Subcutaneous adipose tissue (tissue), 4 donors: ENCODE results near the gene INCA1. TPM values are rescaled to one million over a fixed set of nuclear protein-coding genes. Genes with fewer than 3 reads are reported as not detected.

Source experiments
- CTCF ChIP-seq: fragments of 450-650 bp; IDR thresholded peaks from one replicate; pipeline ENCODE4 v1.5.1; 2016; ENCODE audit warnings: low read depth, mild to moderate bottlenecking, control low read depth, antibody characterized with exemption, moderate library complexity
- total RNA-seq, 4 donors: library from RNA; depleted of rRNA; stranded (reverse); fragments of >200 nt; gene quantifications; one replicate each; pipeline ENCODE4 v1.1.0, GENCODE V29; 2016

Gene INCA1
- total RNA-seq, 4 donors from 2014 or later, result 0.85 to 1.3 (median 1.1) TPM

GRCh38 chr17:4974115-4974670 lies 23.1 kb downstream of the INCA1 start:
- no peak for TF ChIP-seq CTCF

- no peak for TF ChIP-seq CTCF
Observed at GRCh38 chr17:4973256-4974114, 23.8 kb downstream of the INCA1 start.

GRCh38 chr17:4972752-4973151 lies 24.6 kb downstream of the INCA1 start:
- TF ChIP-seq CTCF, result no peak

GRCh38 chr17:4972322-4972721 lies 25.0 kb downstream of the INCA1 start:
- TF ChIP-seq CTCF, result no peak

- TF ChIP-seq CTCF, result no peak
Observed at GRCh38 chr17:4971826-4972225, 25.5 kb downstream of the INCA1 start.

GRCh38 chr17:4970273-4970672 lies 27.0 kb downstream of the INCA1 start:
- TF ChIP-seq CTCF, result no peak

- no peak for TF ChIP-seq CTCF
Observed at GRCh38 chr17:4969551-4970173, 27.7 kb downstream of the INCA1 start.
